GM12801 (cell line): ENCODE data around the gene BUD31.

Experiments used
- CTCF ChIP-seq: IDR thresholded peaks from one replicate; pipeline ENCODE4 v1.5.1; 2011; ENCODE audit warnings: control low read depth; ENCODE audit not compliant: insufficient read length; ENCODE audit errors: extremely low read depth

Gene BUD31

DNA sequence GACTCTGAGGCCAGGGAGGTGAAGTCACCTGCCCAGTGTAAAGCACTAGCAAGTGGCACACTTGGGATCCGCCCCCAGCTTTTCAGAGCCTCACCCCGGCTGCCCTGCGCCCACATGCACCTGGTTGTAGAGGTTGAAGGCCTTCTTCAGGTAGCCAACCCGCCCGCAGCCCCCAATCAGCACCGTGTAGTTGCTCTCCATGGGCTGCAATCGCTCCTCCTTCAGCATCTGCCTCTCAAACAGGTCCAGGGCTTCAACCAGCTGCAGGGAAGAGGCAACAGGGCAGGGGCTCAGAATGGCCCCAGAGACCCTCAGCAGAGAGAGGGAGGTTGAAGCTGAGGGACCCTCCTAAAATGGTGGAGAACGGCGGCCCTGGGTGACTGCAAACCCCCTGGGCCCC, 24.4 kb downstream of the BUD31 start:
- no peak for TF ChIP-seq CTCF

DNA sequence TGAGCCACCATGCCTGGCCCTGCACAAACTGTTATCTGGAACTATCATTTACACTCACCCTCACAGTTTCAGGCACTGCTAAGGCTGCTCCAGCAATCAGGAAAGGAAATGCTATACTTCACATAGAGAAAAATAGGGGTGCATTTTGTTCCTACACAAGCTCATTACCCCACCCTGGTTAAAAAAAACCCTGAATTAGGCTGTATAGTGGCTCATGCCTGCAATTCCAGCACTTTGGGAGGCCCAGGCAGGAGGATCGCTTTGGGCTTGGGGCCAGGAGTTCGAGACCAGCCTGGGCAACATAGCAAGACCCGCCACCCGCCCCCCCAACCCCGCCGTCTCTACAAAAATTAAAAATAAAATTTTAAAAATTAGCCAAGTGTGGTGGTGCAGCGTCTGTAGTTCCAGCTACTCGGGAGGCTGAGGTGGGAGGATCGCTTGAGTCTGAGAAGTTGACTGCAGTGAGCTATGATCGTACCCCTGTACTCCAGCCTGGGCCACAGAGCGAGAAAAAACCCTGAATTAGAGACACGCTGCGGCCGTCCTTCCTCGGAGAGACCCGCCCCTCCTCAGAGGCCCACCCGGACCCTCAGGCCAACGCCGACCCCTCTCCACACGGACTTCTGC, 29.3 kb downstream of the BUD31 start:
- TF ChIP-seq CTCF: no peak

GRCh38 chr7:99438573-99439480, 30.1 kb downstream of the BUD31 start, which contains the start of the genes CPSF4 and PTCD1:
Gene CPSF4 (plus strand): TSS chr7:99438943. CDS start chr7:99439083, 140 bp downstream.
Gene PTCD1 (minus strand): TSS chr7:99438798. CDS start chr7:99435242, 3,556 bp downstream.
- TF ChIP-seq CTCF: no peak

- no peak for TF ChIP-seq CTCF
Measured at GRCh38 chr7:99440195-99440594, 31.4 kb downstream of the BUD31 start.

- TF ChIP-seq CTCF: no peak
Measured at GRCh38 chr7:99446096-99446495, 37.3 kb downstream of the BUD31 start.

DNA sequence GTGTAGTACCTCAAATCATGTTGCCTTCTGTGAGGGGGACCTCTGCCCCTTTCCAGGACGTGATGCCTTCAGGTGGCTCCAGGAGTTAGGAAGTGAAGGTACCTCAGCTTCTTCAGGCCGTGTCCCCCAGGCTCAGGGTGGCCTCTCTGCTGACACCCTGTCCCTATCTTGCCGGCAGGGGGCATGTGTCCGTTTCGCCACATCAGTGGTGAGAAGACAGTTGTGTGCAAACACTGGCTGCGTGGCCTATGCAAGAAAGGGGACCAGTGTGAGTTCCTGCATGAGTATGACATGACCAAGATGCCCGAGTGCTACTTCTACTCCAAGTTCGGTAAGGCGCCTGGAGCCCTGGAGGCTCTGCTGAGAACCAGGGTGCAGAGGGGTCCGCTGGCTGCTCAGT, 39.2 kb downstream of the BUD31 start:
- TF ChIP-seq CTCF: no peak

GRCh38 chr7:99448855-99449254, 40.1 kb downstream of the BUD31 start:
- TF ChIP-seq CTCF: no peak
